ENCODE measurements around the gene ADSS1.
A peak's percentile ranks its signal among the peaks of the same experiment; 100 is the strongest.

Gene ADSS1

GRCh38 chr14:104758981-104759969, 35.2 kb downstream of the ADSS1 start:
- FAIRE-seq (no peak), DNase-seq (ENCODE audit: insufficient read length, low spot score) (no peak)

- FAIRE-seq (no peak), DNase-seq (ENCODE audit: insufficient read length, low spot score) (no peak)
Observed at GRCh38 chr14:104765517-104765916, 41.5 kb downstream of the ADSS1 start.

- FAIRE-seq: no peak
- DNase-seq (ENCODE audit: insufficient read length, low spot score): no peak
Observed at GRCh38 chr14:104766256-104766862, 42.3 kb downstream of the ADSS1 start.

GRCh38 chr14:104766863-104767633, 43.0 kb downstream of the ADSS1 start:
- FAIRE-seq (no peak), DNase-seq (ENCODE audit: insufficient read length, low spot score) (no peak)

- FAIRE-seq (no peak), DNase-seq (ENCODE audit: insufficient read length, low spot score) (no peak)
Observed at GRCh38 chr14:104767634-104767918, 43.5 kb downstream of the ADSS1 start.

GRCh38 chr14:104768437-104769323, 44.7 kb downstream of the ADSS1 start:
- peak; percentile 77 for FAIRE-seq

GRCh38 chr14:104769324-104770071, 45.5 kb downstream of the ADSS1 start:
- DNase-seq (ENCODE audit: insufficient read length, low spot score): no peak
- FAIRE-seq: no peak

More at GRCh38 chr14:104768437-104769323, 44.7 kb downstream of the ADSS1 start:
- peak; percentile 89 for DNase-seq (ENCODE audit: insufficient read length, low spot score)

GRCh38 chr14:104770072-104770579, 46.1 kb downstream of the ADSS1 start:
- DNase-seq (ENCODE audit: insufficient read length, low spot score) (no peak), FAIRE-seq (no peak)

GRCh38 chr14:104770851-104771272, 46.8 kb downstream of the ADSS1 start:
- FAIRE-seq: peak; percentile 4
- no peak for DNase-seq (ENCODE audit: insufficient read length, low spot score)

- FAIRE-seq (no peak), DNase-seq (ENCODE audit: insufficient read length, low spot score) (no peak)
Observed at GRCh38 chr14:104771374-104771773, 47.3 kb downstream of the ADSS1 start.

- no peak for FAIRE-seq
- no peak for DNase-seq (ENCODE audit: insufficient read length, low spot score)
Observed at GRCh38 chr14:104771918-104772706, 48.1 kb downstream of the ADSS1 start.

- FAIRE-seq: no peak
- no peak for DNase-seq (ENCODE audit: insufficient read length, low spot score)
Observed at GRCh38 chr14:104772707-104773504, 48.9 kb downstream of the ADSS1 start.

GRCh38 chr14:104773505-104774452, 49.8 kb downstream of the ADSS1 start:
- DNase-seq (ENCODE audit: insufficient read length, low spot score) (no peak), FAIRE-seq (no peak)

- FAIRE-seq (no peak), DNase-seq (ENCODE audit: insufficient read length, low spot score) (no peak)
Observed at GRCh38 chr14:104774453-104775072, 50.5 kb downstream of the ADSS1 start.

- DNase-seq (ENCODE audit: insufficient read length, low spot score) (no peak), FAIRE-seq (no peak)
Observed at GRCh38 chr14:104775073-104775489, 51.1 kb downstream of the ADSS1 start.

GRCh38 chr14:104776481-104776880, 52.5 kb downstream of the ADSS1 start:
- no peak for DNase-seq (ENCODE audit: insufficient read length, low spot score)
- no peak for FAIRE-seq

Measured in HTR-8/SVneo (cell line).